Thoracic aorta (tissue), 2 donors: ENCODE results near the gene DUSP23. TPM values are rescaled to one million over a fixed set of nuclear protein-coding genes. Genes with fewer than 3 reads are reported as not detected.

Source experiments
- ATAC-seq: fragments of 150-250 bp; one replicate; pipeline ENCODE4 v1.8.0; 2017; ENCODE audit warnings: low read depth; ENCODE audit not compliant: insufficient number of reproducible peaks, low FRiP score
- DNase-seq: peaks from one replicate; pipeline ENCODE4 v3.0.0-alpha.2; 2020; ENCODE audit warnings: low spot score
- H3K27ac ChIP-seq, 2 donors: fragments of 200-600 bp; sonication (generic); 1 replicate in 1 of 2; 2 replicates in 1 of 2; pipeline ENCODE4 v1.5.1; 2016; ENCODE audit warnings: mild to moderate bottlenecking in 2 of 2, moderate library complexity in 2 of 2
- H3K27me3 ChIP-seq: fragments of 200-600 bp; sonication (generic); replicated peaks from 2 replicates; pipeline ENCODE4 v1.6.0; 2016; ENCODE audit warnings: mild to moderate bottlenecking; ENCODE audit not compliant: insufficient read depth
- H3K36me3 ChIP-seq: fragments of 200-600 bp; sonication (generic); one replicate; pipeline ENCODE4 v1.5.1; 2016
- H3K4me1 ChIP-seq, 2 donors: fragments of 200-600 bp; sonication (generic); 1 replicate in 1 of 2; 2 replicates in 1 of 2; pipeline versions ENCODE4 v1.5.1 to v1.6.0; 2016; ENCODE audit warnings: low read depth in 2 of 2, mild to moderate bottlenecking in 1 of 2; ENCODE audit not compliant: control insufficient read depth in 1 of 2
- H3K4me3 ChIP-seq: fragments of 200-600 bp; sonication (generic); 2 replicates; pipeline ENCODE4 v1.5.1; 2016; ENCODE audit warnings: mild to moderate bottlenecking
- H3K9me3 ChIP-seq: fragments of 200-600 bp; sonication (generic); 2 replicates; pipeline ENCODE4 v1.5.1; 2016
- CTCF ChIP-seq: fragments of 200-600 bp; sonication (generic); IDR thresholded peaks from one replicate; pipeline ENCODE4 v1.5.1; 2019; ENCODE audit warnings: antibody characterized with exemption
- total RNA-seq, 2 donors: library from RNA; depleted of rRNA; stranded (reverse); fragments of >200 nt; gene quantifications; one replicate each; pipeline versions ENCODE4 v1.1.0 to v1.2.3, GENCODE V29; 2016

Gene DUSP23
- total RNA-seq, 2 donors from 2014 or later: 48.6 to 111 TPM

GRCh38 chr1:159748370-159748769 is 32.4 kb upstream of the DUSP23 start:
- no peak overlapping the region for H3K4me3 ChIP-seq
- no peak for TF ChIP-seq CTCF
- no peaks in the 10 kb centered on the region for H3K4me1 ChIP-seq

GRCh38 chr1:159749630-159750029 is 31.1 kb upstream of the DUSP23 start:
- H3K27ac ChIP-seq: no peak overlapping the region
- ATAC-seq: no peak

More at GRCh38 chr1:159748370-159748769, 32.4 kb upstream of the DUSP23 start:
- DNase-seq (no peak), ATAC-seq (no peak)
- Histone ChIP-seq H3K36me3 (no peaks in the 10 kb centered on the region), H3K27ac (no peak overlapping the region), H3K9me3 (no peaks in the 10 kb centered on the region), H3K27me3 (no peaks in the 10 kb centered on the region)

GRCh38 chr1:159750621-159751020 is 30.1 kb upstream of the DUSP23 start:
- Histone ChIP-seq H3K4me1 (no peaks in the 10 kb centered on the region), H3K27ac (no peak overlapping the region), H3K27me3 (no peaks in the 10 kb centered on the region), H3K4me3 (no peak overlapping the region), H3K9me3 (no peaks in the 10 kb centered on the region), H3K36me3 (no peaks in the 10 kb centered on the region)
- TF ChIP-seq CTCF: no peak
- ATAC-seq: no peak
- no peak for DNase-seq

More at GRCh38 chr1:159749630-159750029, 31.1 kb upstream of the DUSP23 start:
- no peaks in the 10 kb centered on the region for H3K9me3 ChIP-seq
- no peak for TF ChIP-seq CTCF
- H3K36me3 ChIP-seq: no peaks in the 10 kb centered on the region
- DNase-seq: no peak
- H3K4me3 ChIP-seq: no peak overlapping the region
- no peaks in the 10 kb centered on the region for H3K4me1 ChIP-seq
- no peaks in the 10 kb centered on the region for H3K27me3 ChIP-seq

GRCh38 chr1:159751031-159751430 is 29.7 kb upstream of the DUSP23 start:
- Histone ChIP-seq H3K4me1 (no peaks in the 10 kb centered on the region), H3K9me3 (no peaks in the 10 kb centered on the region), H3K36me3 (no peaks in the 10 kb centered on the region), H3K4me3 (no peak overlapping the region), H3K27ac (no peak overlapping the region), H3K27me3 (no peaks in the 10 kb centered on the region)
- no peak for TF ChIP-seq CTCF
- DNase-seq: no peak
- ATAC-seq: no peak

- DNase-seq (peak; percentile 8), ATAC-seq (peak; percentile 28)
- H3K27ac ChIP-seq: no peak overlapping the region
- H3K4me1 ChIP-seq: no peaks in the 10 kb centered on the region
- TF ChIP-seq CTCF: no peak
- no peaks in the 10 kb centered on the region for H3K9me3 ChIP-seq
- H3K27me3 ChIP-seq: no peaks in the 10 kb centered on the region
- no peaks in the 10 kb centered on the region for H3K36me3 ChIP-seq
- H3K4me3 ChIP-seq: no peak overlapping the region
Observed at GRCh38 chr1:159752135-159752580, 28.6 kb upstream of the DUSP23 start.
